Upper lobe of right lung (tissue), 1 donor: Measurements from ENCODE around the gene C11orf68. TPM values are rescaled to one million over a fixed set of nuclear protein-coding genes. Genes with fewer than 3 reads are reported as not detected.

Source experiments
- ATAC-seq: fragments of 200-7000 bp; cut with Tn5 transposase; one replicate; pipeline ENCODE4 v1.9.1; 2020; ENCODE audit warnings: mild to moderate bottlenecking, moderate library complexity
- DNase-seq: peaks from one replicate; pipeline ENCODE4 v3.0.0-alpha.2; 2020
- H3K27ac ChIP-seq: fragments of 200-600 bp; one replicate; pipeline ENCODE4 v1.8.0; 2022
- H3K27me3 ChIP-seq: fragments of 200-600 bp; one replicate; pipeline ENCODE4 v1.8.0; 2022; ENCODE audit warnings: mild to moderate bottlenecking
- H3K36me3 ChIP-seq: fragments of 200-600 bp; one replicate; pipeline ENCODE4 v1.8.0; 2022
- H3K4me1 ChIP-seq: fragments of 200-600 bp; one replicate; pipeline ENCODE4 v1.8.0; 2022
- H3K4me3 ChIP-seq: fragments of 200-600 bp; one replicate; pipeline ENCODE4 v1.8.0; 2022; ENCODE audit warnings: mild to moderate bottlenecking
- H3K9me3 ChIP-seq: fragments of 200-600 bp; one replicate; pipeline ENCODE4 v1.8.0; 2022
- CTCF ChIP-seq: fragments of 200-600 bp; IDR thresholded peaks from one replicate; pipeline ENCODE4 v1.8.0; 2022; ENCODE audit warnings: antibody characterized with exemption
- intact Hi-C: fragments of 100-400 bp; cut with DNase I; formaldehyde crosslinking; loops from one replicate; pipeline ENCODE4 v1.11.0; 2022
- total RNA-seq: library from RNA; stranded (reverse); fragmentation: NEBNext Ultra II Directional; extraction: Animal tissue kit (Norgen Biotek cat#: 25700); gene quantifications from one replicate; pipeline ENCODE4 v1.2.1, GENCODE V29; 2021
- donor health status: DM: no; HTN: yes; CAD: no; lungs with severe emphysema.

Gene C11orf68
- total RNA-seq, 1 donor from 2014 or later: 34.7 TPM

GRCh38 chr11:65869643-65870306 lies 49.1 kb downstream of the C11orf68 start:
- ATAC-seq: no peak
- intact Hi-C loops: no loop called here
- H3K36me3 ChIP-seq: peaks cover 33% of the 10 kb centered on the region
- peaks cover 19% of the 10 kb centered on the region for H3K4me1 ChIP-seq
- no peaks in the 10 kb centered on the region for H3K9me3 ChIP-seq
- H3K27me3 ChIP-seq: no peaks in the 10 kb centered on the region
- H3K4me3 ChIP-seq: no peak overlapping the region
- TF ChIP-seq CTCF: no peak
- no peak overlapping the region for H3K27ac ChIP-seq
- DNase-seq: no peak

GRCh38 chr11:65868907-65869306 lies 50.0 kb downstream of the C11orf68 start:
- no peak overlapping the region for H3K27ac ChIP-seq
- no peaks in the 10 kb centered on the region for H3K9me3 ChIP-seq
- DNase-seq (no peak), ATAC-seq (no peak)
- intact Hi-C loops: no loop called here
- no peak for TF ChIP-seq CTCF
- H3K4me1 ChIP-seq: peaks cover 16% of the 10 kb centered on the region
- H3K36me3 ChIP-seq: peaks cover 42% of the 10 kb centered on the region
- no peaks in the 10 kb centered on the region for H3K27me3 ChIP-seq
- H3K4me3 ChIP-seq: no peak overlapping the region

- no peak for TF ChIP-seq CTCF
- H3K27me3 ChIP-seq: no peaks in the 10 kb centered on the region
- intact Hi-C loops: no loop called here
- ATAC-seq: no peak
- no peak for DNase-seq
- peaks cover 49% of the 10 kb centered on the region for H3K36me3 ChIP-seq
- no peak overlapping the region for H3K27ac ChIP-seq
- H3K4me3 ChIP-seq: no peak overlapping the region
- H3K9me3 ChIP-seq: no peaks in the 10 kb centered on the region
- H3K4me1 ChIP-seq: peaks cover 14% of the 10 kb centered on the region
Measured at GRCh38 chr11:65868076-65868667, 50.7 kb downstream of the C11orf68 start.

- no peaks in the 10 kb centered on the region for H3K27me3 ChIP-seq
- ATAC-seq (no peak), DNase-seq (no peak)
- no peak overlapping the region for H3K4me3 ChIP-seq
- intact Hi-C loops: no loop called here
- H3K4me1 ChIP-seq: peaks cover 14% of the 10 kb centered on the region
- no peak for TF ChIP-seq CTCF
- H3K36me3 ChIP-seq: peaks cover 56% of the 10 kb centered on the region
- H3K9me3 ChIP-seq: no peaks in the 10 kb centered on the region
- H3K27ac ChIP-seq: no peak overlapping the region
Measured at GRCh38 chr11:65867284-65868071, 51.4 kb downstream of the C11orf68 start.

Other genes starting within 250 kb of the C11orf68 start
- 77.5 TPM for gene KAT5, start 206.8 kb downstream of the C11orf68 start, total RNA-seq
- 42.5 TPM for gene RNASEH2C, start 198.3 kb downstream of the C11orf68 start, total RNA-seq
- 35.6 TPM for gene AP5B1, start 138.1 kb downstream of the C11orf68 start, total RNA-seq
- 2.7 TPM for gene OVOL1, start 132.0 kb downstream of the C11orf68 start, total RNA-seq
- gene SNX32, start 85.1 kb downstream of the C11orf68 start, total RNA-seq: not detected
- 608 TPM for gene CFL1, start 60.9 kb downstream of the C11orf68 start, total RNA-seq
- 49.4 TPM for gene MUS81, start 58.6 kb downstream of the C11orf68 start, total RNA-seq
- gene EFEMP2, start 46.3 kb downstream of the C11orf68 start, total RNA-seq: 62.0 TPM
- 17.2 TPM for gene CTSW, start 39.2 kb downstream of the C11orf68 start, total RNA-seq
- gene FIBP, start 30.6 kb downstream of the C11orf68 start, total RNA-seq: 35.5 TPM
- gene CCDC85B, start 28.4 kb downstream of the C11orf68 start, total RNA-seq: 36.4 TPM
- gene FOSL1, start 18.7 kb downstream of the C11orf68 start, total RNA-seq: 3.9 TPM
- gene DRAP1, start 364 bp upstream of the C11orf68 start, total RNA-seq: 62.8 TPM
- gene TSGA10IP, start 26.4 kb upstream of the C11orf68 start, total RNA-seq: not detected
- gene SART1, start 42.7 kb upstream of the C11orf68 start, total RNA-seq: 53.3 TPM
- 32.6 TPM for gene EIF1AD, start 83.1 kb upstream of the C11orf68 start, total RNA-seq
- 167 TPM for gene BANF1, start 83.4 kb upstream of the C11orf68 start, total RNA-seq
- 23.7 TPM for gene CST6, start 92.9 kb upstream of the C11orf68 start, total RNA-seq
- 3.4 TPM for gene CATSPER1, start 107.4 kb upstream of the C11orf68 start, total RNA-seq
- gene GAL3ST3, start 130.1 kb upstream of the C11orf68 start, total RNA-seq: not detected
- 149 TPM for gene SF3B2, start 133.3 kb upstream of the C11orf68 start, total RNA-seq
- 55.9 TPM for gene PACS1, start 151.2 kb upstream of the C11orf68 start, total RNA-seq